Psoas muscle (tissue), 8 donors: Measurements from ENCODE around the gene ABL2. TPM values are rescaled to one million over a fixed set of nuclear protein-coding genes. Genes with fewer than 3 reads are reported as not detected.

ENCODE experiments used
- ATAC-seq, 4 donors: fragments of 200-7000 bp; cut with Tn5 transposase; one replicate each; pipeline ENCODE4 v1.9.1; 2020; ENCODE audit warnings: moderate library complexity in 3 of 4, mild to moderate bottlenecking in 2 of 4
- DNase-seq, 2 donors: peaks; one replicate each; pipeline ENCODE4 v3.0.0-alpha.2; 2020
- H3K27ac ChIP-seq: fragments of 200-600 bp; one replicate; pipeline ENCODE4 v1.8.0; 2022
- H3K27me3 ChIP-seq, 3 donors: fragments of 200-600 bp in 1 of 3; one replicate each; pipeline versions ENCODE4 v1.6.1 to v1.8.0; 2013 to 2022; ENCODE audit warnings: low read length in 2 of 3, mild to moderate bottlenecking in 2 of 3, moderate library complexity in 1 of 3; ENCODE audit not compliant: insufficient read depth in 3 of 3
- H3K36me3 ChIP-seq, 2 donors: fragments of 200-600 bp in 1 of 2; one replicate each; pipeline versions ENCODE4 v1.6.1 to v1.8.0; 2013 to 2022; ENCODE audit warnings: low read depth in 1 of 2, mild to moderate bottlenecking in 1 of 2, moderate library complexity in 1 of 2; ENCODE audit not compliant: insufficient read depth in 1 of 2
- H3K4me1 ChIP-seq: fragments of 200-600 bp; one replicate; pipeline ENCODE4 v1.8.0; 2022
- H3K4me3 ChIP-seq: fragments of 200-600 bp; one replicate; pipeline ENCODE4 v1.8.0; 2022; ENCODE audit warnings: mild to moderate bottlenecking
- H3K9me3 ChIP-seq: fragments of 200-600 bp; one replicate; pipeline ENCODE4 v1.8.0; 2022
- CTCF ChIP-seq: fragments of 200-600 bp; IDR thresholded peaks from one replicate; pipeline ENCODE4 v1.8.0; 2022; ENCODE audit warnings: antibody characterized with exemption
- WGBS, 3 donors: extraction: QIAGEN DNeasy Blood & Tissue Kit; methylation state at CpG; one replicate each; pipeline versions ENCODE4 v1.1.6 to v1.1.7; 2013; 5-methylcytosine and 5-hydroxymethylcytosine counted together
- intact Hi-C, 2 donors: fragments of 100-400 bp; cut with DNase I; formaldehyde crosslinking; loops; one replicate each; pipeline versions ENCODE4 v1.11.0 to v1.14.2; 2022
- polyA plus RNA-seq, 3 donors: library from polyadenylated mRNA; stranded (reverse); fragments of 200-250 nt; gene quantifications; one replicate each; pipeline ENCODE4 v1.2.3, GENCODE V29; 2013
- total RNA-seq, 4 donors: library from RNA; stranded (reverse); fragmentation: NEBNext Ultra II Directional in 2 of 4; extraction: Animal tissue kit (Norgen Biotek cat#: 25700) in 2 of 4; gene quantifications; one replicate each; pipeline versions ENCODE4 v1.2.1 to v1.2.4, GENCODE V29; 2021 to 2023
- donor health status: healthy with polysubstance abuse.
- donor health status: DM: no; HTN: no; CAD: no; lungs with moderate emphysema.
- donor health status: Bipolar disorder and iron deficiency.
- donor health status: healthy.
- donor health status: DM: yes; HTN: yes; CAD: no.
- donor health status: DM: no; HTN: no; CAD: no.
- donor health status: DM: no; HTN: no; CAD: no.
- donor health status: DM: yes; HTN: yes; CAD: no.

ABL2 gene
- total and polyA plus RNA-seq, 7 donors = 1.4 to 11.7 (median 8.6) TPM

- Histone ChIP-seq H3K4me1 (peaks cover 8% of the 10 kb centered on the region), H3K36me3 (peaks cover 3 to 41% of the 10 kb centered on the region in 2 donors), H3K27me3 (no peaks in the 10 kb centered on the region), H3K9me3 (no peaks in the 10 kb centered on the region), H3K4me3 (no peak overlapping the region), H3K27ac (no peak overlapping the region)
- no peak for TF ChIP-seq CTCF
- intact Hi-C loops = no loop called here
- DNase-seq (no peak), ATAC-seq (no peak)
- 91 to 98% (median 94%) methylated on average over 2 of the region's 2 CpGs for WGBS, 3 donors
Observed at GRCh38 chr1:179052776-179053175, 176.7 kb downstream of the ABL2 start.

Other genes with a start within 250 kb of the ABL2 start
- gene FAM20B, start 203.8 kb downstream of the ABL2 start, total RNA-seq = 10 to 100 TPM; 33.4 to 55.2 (median 43.3) TPM
- gene FAM20B, start 203.8 kb downstream of the ABL2 start, polyA plus RNA-seq = 10 to 100 TPM; 22.5 to 52.6 (median 48.8) TPM
- 10 to 100 TPM; 16.5 to 36.0 (median 24.9) TPM for gene TOR3A, start 147.6 kb downstream of the ABL2 start, total RNA-seq
- 10 to 100 TPM; 13.5 to 23.4 (median 16.2) TPM for gene TOR3A, start 147.6 kb downstream of the ABL2 start, polyA plus RNA-seq
- 10 to 100 TPM in 2 of 4 donors, 1 to 10 TPM in 2; 7.6 to 21.0 (median 11.1) TPM for gene SOAT1, start 64.1 kb upstream of the ABL2 start, total RNA-seq
- 1 to 10 TPM; 2.9 to 6.6 (median 6.2) TPM for gene SOAT1, start 64.1 kb upstream of the ABL2 start, polyA plus RNA-seq
- gene AXDND1, start 136.3 kb upstream of the ABL2 start, total RNA-seq = not detected
- under 1 TPM in 2 of 3 donors, not detected in 1; 0.09 to 0.18 TPM for gene AXDND1, start 136.3 kb upstream of the ABL2 start, polyA plus RNA-seq